Esophagus squamous epithelium (tissue), 4 donors: Measurements from ENCODE around the gene VAPB.

Experiments
- CTCF ChIP-seq, 6 experiments: fragments of 450-650 bp in 4 of 6; fragments of 200-600 bp in 2 of 6; sonication (generic) in 2 of 6; IDR thresholded peaks; one replicate each; pipeline ENCODE4 v1.5.1; 2016 to 2019; ENCODE audit warnings: antibody characterized with exemption in 6 of 6, mild to moderate bottlenecking in 4 of 6, moderate library complexity in 4 of 6
- POLR2A ChIP-seq, 4 donors: fragments of 450-650 bp; IDR thresholded peaks; one replicate each; pipeline ENCODE4 v1.6.1; 2017; ENCODE audit warnings: antibody characterized with exemption in 4 of 4, mild to moderate bottlenecking in 4 of 4, moderate library complexity in 3 of 4

- TF ChIP-seq CTCF (IDR thresholded peaks at IDR 0.05), result no peak
- peak in 1 of 4 donors; percentile 1 for TF ChIP-seq POLR2A (IDR thresholded peaks at IDR 0.05)
These were observed 417 bp downstream of the VAPB start for GRCh38 chr20:58389324-58389967.
